ENCODE measurements around the gene GAREM1.
"Not testable (repeated sequence)": the region's sequence is repeated elsewhere in the genome, so short reads cannot be mapped to it uniquely, and the experiment has no call there.

GAREM1 gene

DNA sequence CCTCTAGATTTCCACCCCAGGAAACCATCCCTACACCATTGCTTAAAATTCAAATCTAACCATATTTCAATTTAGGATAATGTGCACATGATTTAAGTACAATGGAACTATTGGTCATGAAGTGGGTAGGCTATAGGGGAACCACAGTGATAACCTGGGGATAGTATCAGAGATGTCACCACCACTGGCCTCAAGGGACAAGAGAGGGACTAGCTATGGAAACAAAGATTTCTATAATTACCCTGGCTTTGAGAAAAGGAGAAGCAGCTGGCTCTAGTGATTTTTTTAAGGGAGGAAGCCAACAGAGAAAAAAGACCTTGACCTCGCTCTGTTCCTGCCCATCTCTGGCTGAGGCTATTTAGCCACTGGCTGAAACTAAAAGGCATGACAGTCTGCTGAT is 148.9 kb downstream of the GAREM1 start:
- DNase-seq: no peak

DNA sequence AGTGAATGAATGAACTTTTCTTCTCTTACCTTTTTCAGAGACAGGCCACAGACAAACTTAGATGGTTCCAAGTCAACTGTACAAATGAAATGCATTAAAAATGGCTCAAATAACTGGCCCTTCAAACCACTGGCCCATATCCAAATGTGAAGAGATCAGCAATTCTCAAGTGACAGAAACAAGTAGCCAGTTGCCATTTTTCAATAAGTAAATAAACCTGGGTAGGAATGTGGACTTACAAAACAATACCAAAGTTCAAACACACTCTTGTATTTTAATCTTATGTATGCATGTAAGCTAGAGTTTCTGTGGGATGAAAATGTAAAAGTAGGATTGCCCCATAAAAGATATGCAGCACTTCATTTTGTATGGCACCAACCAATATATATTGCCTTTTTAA is 151.6 kb downstream of the GAREM1 start:
- DNase-seq: no peak

DNA sequence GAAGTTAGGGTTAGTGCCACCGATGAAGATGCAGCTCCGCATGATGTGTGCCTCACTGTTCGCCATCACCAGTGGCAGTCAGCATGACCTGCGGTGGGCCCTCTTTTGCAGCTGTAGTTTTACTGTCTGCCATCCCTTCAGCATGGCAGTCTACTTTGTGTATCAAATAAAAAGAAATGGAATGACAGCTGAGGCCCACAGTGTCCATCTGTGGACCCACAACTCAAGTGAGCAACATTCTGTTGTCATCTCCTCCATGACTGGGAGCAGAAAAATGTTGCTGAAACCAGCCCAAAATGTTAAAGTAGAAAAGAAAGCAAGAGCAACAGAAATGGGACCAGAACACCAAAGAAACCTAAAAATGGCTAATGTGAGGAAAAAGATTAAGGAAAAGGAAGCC is 152.1 kb downstream of the GAREM1 start:
- DNase-seq: no peak

DNA sequence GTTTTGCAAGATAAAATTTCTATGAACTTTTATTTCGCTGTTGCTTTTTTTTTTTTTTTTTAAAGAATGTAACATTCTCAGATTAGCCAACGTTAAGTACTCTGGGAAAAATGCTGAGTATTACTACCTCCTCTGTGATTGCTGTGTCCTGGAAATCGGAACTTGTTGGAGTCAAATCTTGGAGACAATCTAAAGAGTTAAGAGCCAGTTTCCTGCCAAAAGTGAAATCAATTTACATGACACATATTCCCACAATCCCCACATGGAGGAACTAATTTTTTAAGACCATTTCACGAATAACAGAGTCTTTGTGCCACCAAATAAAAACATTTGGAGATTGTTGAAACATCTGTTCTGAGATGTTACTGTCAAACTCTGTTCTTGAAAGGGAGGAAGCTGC is 153.0 kb downstream of the GAREM1 start:
- DNase-seq: no peak

DNA sequence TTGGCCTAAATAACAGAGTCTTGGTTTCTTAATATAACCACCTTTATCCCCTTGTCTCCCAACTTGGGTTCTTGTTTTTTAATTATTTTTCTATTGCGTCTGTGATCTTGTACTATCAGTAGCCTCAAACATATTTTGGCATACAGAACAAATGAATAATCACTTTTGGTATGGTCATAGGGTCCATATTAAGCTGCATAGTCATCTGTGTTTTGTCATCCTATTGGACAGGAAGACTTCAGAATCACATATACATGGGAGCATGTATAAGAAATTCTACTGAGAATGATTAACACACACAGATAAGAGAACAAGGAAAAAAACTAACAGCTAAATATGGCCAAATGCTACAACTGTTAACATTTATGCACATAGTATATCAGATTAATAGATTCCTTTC is 154.8 kb downstream of the GAREM1 start:
- DNase-seq: no peak

DNA sequence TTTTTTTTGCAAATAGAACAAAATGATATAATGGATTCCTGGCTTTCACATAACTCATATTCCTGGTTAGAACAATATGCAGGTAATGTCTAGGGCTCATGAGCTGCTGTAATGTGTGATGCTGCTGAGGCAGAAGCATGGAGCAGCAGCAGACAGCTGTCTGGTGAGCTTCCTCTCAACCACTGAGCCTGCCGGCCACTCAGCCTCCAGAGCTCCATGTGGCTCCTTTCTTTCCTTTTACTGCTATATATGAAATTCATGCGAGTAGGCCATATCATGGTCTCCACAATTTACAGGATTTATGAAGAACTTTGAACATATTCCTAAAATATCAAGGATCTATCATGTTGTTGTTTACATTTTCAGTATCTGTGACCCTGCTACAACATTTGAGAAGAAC is 159.9 kb downstream of the GAREM1 start:
- DNase-seq: no peak

DNA sequence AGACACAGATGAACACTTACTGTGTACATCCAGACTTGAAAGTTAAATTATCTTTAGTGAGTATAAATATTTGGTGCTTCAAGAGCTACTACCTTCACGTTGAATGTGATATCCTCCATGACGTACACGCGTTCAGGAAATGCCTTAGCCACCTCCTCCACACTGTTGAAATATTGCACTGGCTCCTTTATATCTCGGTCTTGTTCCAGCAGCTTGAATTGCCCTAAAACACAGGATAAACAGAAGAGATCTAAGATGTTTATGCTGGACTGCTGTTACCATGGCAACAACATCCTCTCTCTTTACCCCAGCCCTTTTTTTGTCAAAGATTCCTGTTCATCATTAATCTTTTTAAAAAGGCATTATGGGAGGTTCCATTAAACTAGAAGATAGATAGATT is 160.6 kb downstream of the GAREM1 start:
- no peak for DNase-seq

DNA sequence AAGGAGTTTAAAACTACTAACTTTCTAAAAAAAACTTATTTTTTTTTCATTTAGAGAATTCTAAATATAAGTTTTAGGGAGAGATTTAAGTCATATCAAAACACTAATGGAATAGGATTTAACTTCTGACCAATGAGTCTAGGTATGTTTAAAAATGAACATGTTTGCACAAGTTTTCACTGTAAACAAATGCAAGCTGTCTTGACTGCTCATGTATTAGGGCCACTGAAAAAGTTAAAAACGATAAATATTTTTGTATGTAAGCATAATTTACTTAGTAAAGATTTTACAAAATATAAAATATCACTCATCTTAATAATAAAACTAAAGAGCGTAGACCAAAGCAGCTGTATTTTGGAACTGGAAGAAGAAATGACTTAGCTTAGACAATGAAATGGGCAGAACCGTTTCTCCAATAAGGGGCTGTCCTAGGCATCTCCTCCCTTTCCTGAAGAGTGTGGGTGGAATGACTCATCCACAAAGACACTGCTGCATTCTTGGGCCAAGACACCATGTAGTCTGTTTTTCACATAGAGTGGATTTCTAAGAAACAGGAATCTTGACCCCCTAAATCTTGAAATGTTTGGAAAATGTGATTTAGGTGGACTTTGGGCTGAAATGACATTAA is 162.1 kb downstream of the GAREM1 start:
- no peak for DNase-seq

DNA sequence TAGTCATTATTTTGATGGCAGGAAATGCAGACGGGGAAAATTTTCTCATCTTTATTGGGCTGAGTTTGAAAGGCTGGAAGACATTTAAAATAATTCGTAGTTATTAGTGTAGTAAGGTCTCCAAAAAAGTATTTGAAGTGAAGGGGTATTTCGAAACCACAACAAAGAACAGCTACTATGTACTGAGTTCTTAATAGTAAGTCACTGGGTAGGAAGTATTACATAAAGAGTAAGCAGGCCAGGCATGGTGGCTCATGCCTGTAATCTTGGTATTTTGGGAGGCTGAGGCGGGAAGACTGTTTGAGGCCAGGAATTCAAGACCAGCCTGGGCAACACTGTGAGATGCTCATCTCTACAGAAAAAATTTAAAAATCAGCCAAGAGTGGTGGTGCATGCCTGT is 167.3 kb downstream of the GAREM1 start:
- DNase-seq: no peak

DNA sequence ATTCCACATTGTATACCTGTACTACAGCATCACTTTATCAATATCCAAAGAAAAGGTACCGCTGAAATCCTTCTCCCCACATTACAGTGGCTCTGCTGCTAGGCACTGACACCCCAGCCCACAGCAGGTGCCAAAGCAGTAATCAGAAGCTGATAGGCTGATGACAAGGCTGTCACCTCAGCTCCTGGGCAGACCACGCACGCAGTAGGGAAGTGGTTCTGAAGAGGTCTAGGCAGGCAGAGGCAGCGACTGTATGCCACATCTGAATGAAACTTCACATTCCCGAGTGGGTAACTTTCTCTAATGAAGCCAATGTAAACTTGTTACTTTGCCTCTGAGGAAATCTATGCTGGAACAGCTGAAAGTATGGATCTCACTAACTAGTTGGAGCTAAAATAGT is 167.9 kb downstream of the GAREM1 start:
- DNase-seq: no peak

DNA sequence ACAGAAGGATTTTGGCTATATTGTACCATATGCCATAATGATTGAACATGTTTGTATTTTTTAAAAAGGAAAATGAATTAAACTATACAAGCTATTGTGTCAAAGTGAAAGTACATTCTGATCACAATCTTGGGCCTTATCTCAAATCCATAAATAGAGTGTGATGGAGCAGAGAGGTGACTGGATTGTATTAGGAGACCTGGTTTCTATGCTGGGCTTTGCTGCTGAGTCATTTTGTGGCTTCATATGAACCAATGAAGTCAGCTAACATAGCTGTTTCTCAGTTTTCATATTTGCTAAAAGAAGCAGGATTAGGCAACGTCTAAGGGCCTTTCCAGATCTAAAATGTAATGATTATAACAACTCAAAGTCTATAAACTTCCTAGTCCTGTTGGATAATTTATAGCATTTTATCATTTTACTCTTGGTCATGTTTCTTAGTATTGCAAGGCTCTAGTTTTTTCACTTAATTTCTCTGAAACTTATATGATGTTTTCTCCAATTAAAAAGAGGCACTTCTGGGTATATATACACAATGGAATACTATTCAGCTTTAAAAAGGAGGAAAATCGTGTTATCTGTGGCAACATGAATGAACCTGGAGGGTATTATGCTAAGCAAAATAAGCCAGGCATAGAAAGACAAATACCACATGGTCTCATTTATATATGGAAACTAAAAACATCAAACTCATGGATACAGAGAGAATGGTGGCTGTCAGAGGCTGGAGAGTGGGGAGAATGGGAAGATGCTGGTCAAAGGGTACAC is 168.5 kb downstream of the GAREM1 start:
- DNase-seq: no peak

DNA sequence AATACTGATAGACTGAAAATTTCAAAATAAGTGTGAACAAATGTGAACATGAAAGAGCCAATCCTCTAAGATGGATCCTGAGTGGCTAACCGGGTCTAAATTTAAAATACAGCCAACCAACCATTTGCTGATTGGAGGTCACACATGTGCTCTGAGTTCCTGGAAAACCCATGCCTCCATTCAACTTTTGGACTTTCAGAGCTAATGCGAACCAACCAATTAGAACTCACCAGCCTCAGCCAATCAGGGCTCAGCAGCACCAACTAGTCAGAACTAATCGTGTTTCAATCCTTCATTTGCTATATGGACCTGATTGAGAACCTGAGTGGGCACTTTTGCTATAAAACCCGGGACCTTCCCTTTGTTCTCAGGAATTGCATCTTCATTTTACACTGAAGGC is 169.3 kb downstream of the GAREM1 start:
- no peak for DNase-seq

DNA sequence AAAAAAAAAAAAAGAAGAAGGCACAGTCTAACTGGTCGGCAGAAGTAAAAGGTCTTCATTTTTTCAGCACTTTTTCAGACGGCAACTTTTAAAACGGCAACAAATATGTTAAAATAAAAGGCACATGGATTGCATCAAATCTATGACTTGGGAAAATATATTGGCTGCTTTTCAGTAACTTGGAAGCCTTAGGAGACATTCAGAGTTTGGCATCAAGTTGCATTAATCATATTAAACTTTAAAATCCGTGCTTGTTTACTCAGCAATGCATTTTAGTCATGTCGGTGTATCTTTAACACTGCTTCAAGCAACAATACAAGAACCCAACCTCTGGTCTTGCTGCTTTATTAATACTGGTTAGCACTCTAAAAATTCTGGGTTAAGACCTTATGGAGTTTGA is 169.8 kb downstream of the GAREM1 start:
- no peak for DNase-seq

DNA sequence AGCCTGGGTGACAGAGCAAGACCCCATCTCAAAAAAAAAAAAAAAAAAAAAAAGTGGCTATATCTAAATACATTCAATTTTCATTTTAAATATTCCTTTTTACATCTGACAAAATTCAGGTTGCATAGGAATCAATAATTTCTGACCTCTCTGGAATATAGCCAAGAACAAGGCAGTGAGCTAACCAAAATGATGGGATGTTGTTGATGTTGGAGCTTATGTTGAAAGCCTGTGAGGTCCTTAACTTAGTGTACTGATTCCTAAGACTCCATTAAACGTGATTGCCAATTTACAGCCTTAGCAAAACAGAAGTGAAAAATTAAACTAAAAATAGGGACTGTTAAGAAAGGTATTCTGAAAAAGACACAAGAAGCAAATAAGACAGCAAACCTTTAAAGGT is 171.2 kb downstream of the GAREM1 start:
- DNase-seq: no peak

DNA sequence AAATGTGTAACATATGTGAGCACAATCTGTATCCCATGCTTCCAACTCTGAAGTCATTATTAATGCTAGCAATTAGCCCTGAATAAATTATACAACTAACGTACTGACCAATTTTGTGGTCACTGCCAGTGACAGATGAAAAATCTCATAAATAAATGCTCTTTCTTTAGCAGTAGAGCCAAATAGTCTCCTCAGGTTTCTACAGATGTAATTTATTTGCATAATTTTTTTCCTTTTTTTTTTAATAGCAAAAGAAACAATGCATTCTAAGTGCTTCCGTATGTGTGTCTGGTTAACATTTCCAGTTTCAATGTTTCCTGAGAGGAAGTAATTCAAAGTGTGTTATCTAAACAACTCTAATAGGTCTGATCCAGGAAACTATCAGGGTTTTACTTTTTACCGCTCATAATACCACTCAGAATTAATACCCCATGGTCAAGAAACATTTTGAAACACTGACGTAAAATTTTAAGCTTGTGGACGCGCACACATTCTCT is 172.5 kb downstream of the GAREM1 start:
- DNase-seq: no peak

DNA sequence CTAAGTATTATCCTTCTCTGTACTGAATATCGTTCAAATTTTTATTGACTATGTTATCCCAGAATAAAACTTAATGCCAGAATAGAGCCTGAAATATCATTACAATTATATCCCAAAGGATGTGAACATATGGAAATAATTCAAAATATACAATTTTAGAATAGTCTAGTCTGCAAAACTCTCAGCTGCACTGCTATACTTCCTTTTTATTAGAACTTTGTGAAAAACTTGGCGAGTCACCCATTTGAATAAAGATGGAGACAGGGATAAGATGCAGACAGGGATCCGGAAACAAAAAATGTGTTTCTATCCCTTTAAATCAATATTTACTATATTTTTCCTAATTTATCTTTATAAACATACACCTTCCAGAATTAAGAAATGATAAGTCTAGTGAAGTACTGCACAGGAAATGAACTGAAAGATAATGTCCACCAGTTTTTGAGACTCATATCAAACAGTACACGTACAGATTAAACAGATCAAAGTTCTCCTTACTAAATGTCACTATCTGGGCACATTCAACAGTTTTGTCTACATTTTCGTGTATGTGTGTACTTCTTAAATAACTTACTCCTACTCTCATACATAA is 173.0 kb downstream of the GAREM1 start:
- DNase-seq: no peak

DNA sequence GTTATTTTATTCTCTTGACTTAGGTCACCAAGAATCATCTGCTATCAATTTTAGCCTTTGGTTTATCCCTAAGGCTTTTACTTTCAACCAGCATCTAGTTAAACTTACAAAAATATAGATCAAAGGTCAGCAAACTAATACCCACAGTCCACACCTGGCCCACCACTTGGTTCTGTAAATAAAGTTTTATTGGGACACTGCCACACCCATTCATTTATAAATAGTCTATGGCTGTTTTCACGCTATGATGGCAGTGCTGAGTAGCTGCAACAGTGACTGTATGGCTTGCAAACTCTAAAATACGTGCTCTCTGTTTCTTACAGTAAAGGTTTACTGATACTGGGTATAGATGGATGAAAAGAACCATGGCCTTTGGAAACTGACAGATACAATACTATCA is 173.8 kb downstream of the GAREM1 start:
- DNase-seq: no peak

DNA sequence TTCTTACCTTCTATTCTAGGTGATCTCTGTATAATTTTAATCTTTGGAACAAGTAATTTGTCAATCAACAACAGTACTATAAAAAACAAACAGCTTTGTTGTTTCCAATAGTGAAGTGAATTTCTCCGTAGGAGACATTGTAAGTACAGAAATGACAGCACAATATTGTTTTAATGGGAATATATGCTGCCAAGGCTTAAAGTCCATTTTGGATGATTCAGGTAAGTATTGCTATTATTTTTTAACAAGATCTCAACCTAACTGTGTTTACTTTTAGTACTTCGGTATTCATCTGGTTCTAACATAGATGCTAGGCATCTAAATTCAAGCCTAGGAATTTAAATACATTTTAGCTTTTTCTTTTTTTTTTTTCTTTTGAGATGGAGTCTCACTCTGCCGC is 175.1 kb downstream of the GAREM1 start:
- no peak for DNase-seq

DNA sequence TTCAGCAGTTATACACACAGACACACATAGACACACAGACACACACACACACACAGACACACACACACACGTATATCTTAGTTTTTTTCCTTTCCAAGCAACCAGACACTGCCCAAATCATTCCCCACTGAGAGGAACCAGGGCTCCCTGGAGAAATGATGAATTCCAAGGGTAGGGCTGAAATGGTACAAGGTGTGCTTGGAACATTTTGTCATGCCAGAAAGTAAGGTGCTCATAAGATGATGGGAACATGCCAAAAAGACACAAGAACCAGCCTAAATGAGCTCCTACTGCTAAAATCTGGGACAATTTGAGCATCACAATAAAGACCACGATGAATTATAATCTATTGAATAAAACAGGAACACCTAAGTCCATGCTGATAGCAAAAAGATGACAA is 177.6 kb downstream of the GAREM1 start:
- no peak for DNase-seq

DNA sequence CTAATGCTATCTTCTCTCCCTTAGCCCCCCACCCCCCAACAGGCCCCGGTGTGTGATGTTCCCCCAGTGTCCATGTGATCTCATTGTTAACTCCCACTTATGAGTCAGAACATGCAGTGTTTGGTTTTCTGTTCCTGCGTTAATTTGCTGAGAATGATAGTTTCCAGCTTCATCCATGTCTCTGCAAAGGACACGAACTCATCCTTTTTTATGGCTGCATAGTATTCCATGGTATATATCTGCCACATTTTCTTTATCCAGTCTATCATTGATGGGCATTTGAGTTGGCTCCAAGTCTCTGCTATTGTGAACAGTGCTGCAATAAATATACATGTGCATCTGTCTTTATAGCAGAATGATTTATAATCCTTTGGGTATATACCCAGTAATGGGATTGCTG is 179.1 kb downstream of the GAREM1 start:
- DNase-seq: not testable (repeated sequence)

DNA sequence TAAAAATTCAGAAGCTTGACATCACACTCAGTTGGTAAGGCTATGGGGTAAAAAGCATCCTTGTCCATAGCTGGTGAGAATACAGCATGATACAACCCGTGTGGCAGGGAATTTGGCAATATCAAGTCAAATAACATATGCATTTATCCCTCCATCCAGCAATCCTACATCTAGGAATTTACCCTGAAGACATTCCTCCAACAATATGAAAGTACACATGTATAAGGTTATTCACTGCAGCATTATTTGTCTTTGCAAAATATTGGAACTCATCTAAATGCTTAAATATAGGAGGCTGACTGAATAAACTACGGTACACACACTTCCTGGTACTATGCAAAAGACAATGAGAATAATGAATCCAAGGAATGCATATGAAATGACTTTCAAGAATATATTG is 179.9 kb downstream of the GAREM1 start:
- no peak for DNase-seq

DNA sequence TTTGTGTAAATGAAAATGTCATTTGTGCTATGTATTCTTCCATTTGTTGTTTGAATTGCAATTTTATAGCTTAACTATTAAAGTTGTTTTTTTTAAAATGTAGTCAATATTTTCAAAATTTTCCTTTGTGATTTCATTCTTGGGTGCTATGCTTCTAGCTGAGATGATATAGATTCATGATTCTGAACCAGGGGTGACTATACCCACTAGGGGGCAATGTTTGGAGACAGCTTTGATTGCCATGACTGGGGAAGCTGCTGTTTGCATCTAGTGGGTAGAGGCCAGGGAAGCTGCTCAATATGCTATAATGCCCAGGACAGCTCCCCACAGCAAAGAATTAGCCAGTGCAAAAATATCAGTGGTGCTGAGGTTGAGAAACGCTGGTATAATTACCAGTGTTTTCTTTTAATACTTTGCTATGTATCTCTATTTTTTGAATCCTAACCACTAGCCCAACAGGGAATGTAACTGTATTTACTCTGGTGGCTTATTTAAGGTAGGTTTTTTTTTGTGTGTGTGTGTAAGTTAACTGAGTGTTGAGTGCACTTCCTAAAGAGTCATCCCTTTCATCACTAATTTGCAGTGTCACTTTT is 181.1 kb downstream of the GAREM1 start:
- peak; percentile 15 for DNase-seq

DNA sequence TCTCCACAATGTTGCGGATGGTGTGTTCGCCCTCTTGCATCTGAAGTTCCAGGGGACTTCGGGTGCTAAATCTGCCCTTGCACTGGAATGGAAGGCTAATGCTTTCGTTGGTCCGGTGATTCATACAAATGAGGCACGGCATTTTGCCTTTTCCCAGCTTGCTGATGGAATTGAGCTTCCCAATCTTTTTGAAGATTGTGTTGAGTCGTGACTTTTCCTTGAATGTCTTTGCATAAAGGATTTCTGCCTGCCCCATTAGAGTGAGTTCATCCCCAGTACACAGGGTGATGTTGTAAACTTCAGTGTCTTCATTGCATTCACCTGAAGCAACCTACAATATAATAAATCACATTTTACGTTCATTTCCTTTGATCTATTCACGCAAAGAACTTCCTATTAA is 182.8 kb downstream of the GAREM1 start:
- DNase-seq: no peak

DNA sequence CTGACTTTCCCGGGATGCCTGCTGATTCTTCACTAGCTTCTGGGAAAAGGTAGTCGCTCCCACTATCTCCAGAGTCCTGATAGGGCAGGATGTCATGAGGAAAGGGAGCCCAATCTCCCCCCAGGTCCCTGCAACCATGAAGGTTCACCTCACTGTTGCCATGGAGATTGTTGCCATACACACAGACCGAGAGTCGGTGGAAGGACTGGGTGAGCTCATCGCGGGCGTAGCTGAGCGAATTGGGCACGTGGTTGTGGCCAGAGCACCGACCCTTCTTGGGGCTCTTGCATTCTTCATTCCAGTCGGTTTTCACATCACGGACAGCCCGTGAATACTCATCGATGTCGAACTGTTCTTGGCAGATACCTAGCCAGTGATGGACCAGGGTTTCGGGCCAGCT is 183.4 kb downstream of the GAREM1 start:
- peak; percentile 4 for DNase-seq
